Vagina (tissue), 2 donors: ENCODE measurements around the gene ZNF74. TPM values are rescaled to one million over a fixed set of nuclear protein-coding genes. Genes with fewer than 3 reads are reported as not detected.

Experiments used
- DNase-seq, 2 donors: peaks; one replicate each; pipeline ENCODE4 v3.0.0-alpha.2; 2017; ENCODE audit errors: extremely low spot score in 2 of 2
- H3K27ac ChIP-seq: fragments of 200-600 bp; sonication (generic); one replicate; pipeline ENCODE4 v1.5.1; 2019
- H3K27me3 ChIP-seq: fragments of 200-600 bp; sonication (generic); one replicate; pipeline ENCODE4 v1.5.1; 2019
- H3K36me3 ChIP-seq, 2 donors: fragments of 200-600 bp; sonication (generic); one replicate each; pipeline ENCODE4 v1.5.1; 2017 to 2019
- H3K4me1 ChIP-seq: fragments of 200-600 bp; sonication (generic); one replicate; pipeline ENCODE4 v1.5.1; 2019
- H3K4me3 ChIP-seq, 2 donors: fragments of 200-600 bp; sonication (generic); 1 replicate in 1 of 2; 2 replicates in 1 of 2; pipeline ENCODE4 v1.5.1; 2016 to 2019
- H3K9me3 ChIP-seq: fragments of 200-600 bp; sonication (generic); one replicate; pipeline ENCODE4 v1.5.1; 2019
- CTCF ChIP-seq, 3 experiments: fragments of 450-650 bp in 2 of 3; fragments of 200-600 bp in 1 of 3; sonication (generic) in 1 of 3; IDR thresholded peaks; one replicate each; pipeline ENCODE4 v1.5.1; 2017 to 2019; ENCODE audit warnings: antibody characterized with exemption in 3 of 3, mild to moderate bottlenecking in 2 of 3, moderate library complexity in 2 of 3
- POLR2A ChIP-seq, 2 donors: fragments of 450-650 bp; IDR thresholded peaks; one replicate each; pipeline ENCODE4 v1.6.1; 2017; ENCODE audit warnings: antibody characterized with exemption in 2 of 2, mild to moderate bottlenecking in 2 of 2, moderate library complexity in 2 of 2
- POLR2AphosphoS5 ChIP-seq, 2 donors: sonication (generic); formaldehyde crosslinking; IDR thresholded peaks; one replicate each; pipeline ENCODE4 v1.9.0; 2017; ENCODE audit warnings: antibody characterized with exemption in 2 of 2, mild to moderate bottlenecking in 2 of 2, low read depth in 1 of 2; ENCODE audit not compliant: insufficient read depth in 1 of 2
- intact Hi-C: fragments of 100-400 bp; cut with DNase I; formaldehyde crosslinking; loops from one replicate; pipeline ENCODE4 v1.15.1; 2023
- small RNA-seq: library from RNA; depleted of rRNA; stranded (forward); fragments of <200 nt; gene quantifications from one replicate; pipeline ENCODE3, GENCODE V24; 2016
- total RNA-seq: library from RNA; depleted of rRNA; stranded (reverse); fragments of >200 nt; gene quantifications from one replicate; pipeline ENCODE4 v1.2.3, GENCODE V29; 2016

The ZNF74 gene
- total RNA-seq, 1 donor from 2014 or later, result 11.0 TPM

DNA sequence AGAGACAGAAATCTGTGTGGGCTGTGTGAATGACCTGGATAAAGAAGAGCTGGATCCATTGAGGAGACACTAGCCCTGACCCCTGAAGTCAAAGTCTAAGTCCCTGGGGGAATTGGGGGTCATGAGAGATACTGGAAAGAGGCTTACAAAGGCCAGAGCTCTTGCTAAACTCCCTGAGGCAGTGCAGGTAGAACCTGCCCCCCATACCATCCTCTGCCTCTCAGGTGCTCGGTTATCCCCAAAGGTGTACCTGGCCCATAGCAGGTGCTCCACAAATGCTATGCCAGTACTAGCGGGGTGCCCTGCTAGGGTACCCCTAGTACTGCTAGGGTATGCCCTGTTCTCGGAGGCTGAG, 62.7 kb downstream of the ZNF74 start:
- no peak for DNase-seq
- Histone ChIP-seq H3K9me3 (no peaks in the 10 kb centered on the region), H3K4me3 (no peak overlapping the region), H3K36me3 (peaks cover 0 to 7% of the 10 kb centered on the region in 2 donors), H3K4me1 (no peaks in the 10 kb centered on the region), H3K27me3 (no peaks in the 10 kb centered on the region), H3K27ac (no peak overlapping the region)
- intact Hi-C loops, result loop anchor here (5.0 kb wide), 1 partner anchor 34 kb away; no protein-coding TSS in a partner anchor
- TF ChIP-seq CTCF (IDR thresholded peaks at IDR 0.05) (no peak), POLR2A (IDR thresholded peaks at IDR 0.05) (no peak), POLR2AphosphoS5 (IDR thresholded peaks at IDR 0.05; ENCODE audit: insufficient read depth in 1 of 2, low read depth in 1 of 2) (no peak)

- no peak overlapping the region for H3K27ac ChIP-seq
- no peaks in the 10 kb centered on the region for H3K27me3 ChIP-seq
- no peaks in the 10 kb centered on the region for H3K4me1 ChIP-seq
- H3K36me3 ChIP-seq, result peaks cover 0 to 7% of the 10 kb centered on the region in 2 donors
- H3K4me3 ChIP-seq, result no peak overlapping the region
- intact Hi-C loops, result loop anchor here (5.0 kb wide), 1 partner anchor 35 kb away; no protein-coding TSS in a partner anchor
- no peak for TF ChIP-seq POLR2AphosphoS5 (IDR thresholded peaks at IDR 0.05; ENCODE audit: insufficient read depth in 1 of 2, low read depth in 1 of 2)
- no peak for DNase-seq
- H3K9me3 ChIP-seq, result no peaks in the 10 kb centered on the region
Measured at GRCh38 chr22:20457506-20458240, 63.7 kb downstream of the ZNF74 start.

Small RNA genes within 50 kb of the gene (small RNA-seq; reads per million reads assigned to genes)
- gene RNU6-225P, result not detected

Other genes with a start within 250 kb of the ZNF74 start
- gene CCDC188, start 243.1 kb upstream of the ZNF74 start, total RNA-seq, result not detected
- 4.2 TPM for gene RTN4R, start 125.8 kb upstream of the ZNF74 start, total RNA-seq
- 39.8 TPM for gene DGCR6L, start 74.1 kb upstream of the ZNF74 start, total RNA-seq
- gene SCARF2, start 43.7 kb downstream of the ZNF74 start, total RNA-seq, result 32.2 TPM
- gene KLHL22, start 101.6 kb downstream of the ZNF74 start, total RNA-seq, result 20.1 TPM
- gene MED15, start 113.5 kb downstream of the ZNF74 start, total RNA-seq, result 72.2 TPM